ENCODE measurements around the gene GALC.

- TF ChIP-seq, protein P1, sequence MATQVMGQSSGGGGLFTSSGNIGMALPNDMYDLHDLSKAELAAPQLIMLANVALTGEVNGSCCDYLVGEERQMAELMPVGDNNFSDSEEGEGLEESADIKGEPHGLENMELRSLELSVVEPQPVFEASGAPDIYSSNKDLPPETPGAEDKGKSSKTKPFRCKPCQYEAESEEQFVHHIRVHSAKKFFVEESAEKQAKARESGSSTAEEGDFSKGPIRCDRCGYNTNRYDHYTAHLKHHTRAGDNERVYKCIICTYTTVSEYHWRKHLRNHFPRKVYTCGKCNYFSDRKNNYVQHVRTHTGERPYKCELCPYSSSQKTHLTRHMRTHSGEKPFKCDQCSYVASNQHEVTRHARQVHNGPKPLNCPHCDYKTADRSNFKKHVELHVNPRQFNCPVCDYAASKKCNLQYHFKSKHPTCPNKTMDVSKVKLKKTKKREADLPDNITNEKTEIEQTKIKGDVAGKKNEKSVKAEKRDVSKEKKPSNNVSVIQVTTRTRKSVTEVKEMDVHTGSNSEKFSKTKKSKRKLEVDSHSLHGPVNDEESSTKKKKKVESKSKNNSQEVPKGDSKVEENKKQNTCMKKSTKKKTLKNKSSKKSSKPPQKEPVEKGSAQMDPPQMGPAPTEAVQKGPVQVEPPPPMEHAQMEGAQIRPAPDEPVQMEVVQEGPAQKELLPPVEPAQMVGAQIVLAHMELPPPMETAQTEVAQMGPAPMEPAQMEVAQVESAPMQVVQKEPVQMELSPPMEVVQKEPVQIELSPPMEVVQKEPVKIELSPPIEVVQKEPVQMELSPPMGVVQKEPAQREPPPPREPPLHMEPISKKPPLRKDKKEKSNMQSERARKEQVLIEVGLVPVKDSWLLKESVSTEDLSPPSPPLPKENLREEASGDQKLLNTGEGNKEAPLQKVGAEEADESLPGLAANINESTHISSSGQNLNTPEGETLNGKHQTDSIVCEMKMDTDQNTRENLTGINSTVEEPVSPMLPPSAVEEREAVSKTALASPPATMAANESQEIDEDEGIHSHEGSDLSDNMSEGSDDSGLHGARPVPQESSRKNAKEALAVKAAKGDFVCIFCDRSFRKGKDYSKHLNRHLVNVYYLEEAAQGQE (IDR thresholded peaks at IDR 0.05; ENCODE audit: insufficient read depth in 1 of 2, low read depth in 2 of 2, low read length in 2 of 2) = no peak
- no peak for TF ChIP-seq SIN3A (IDR thresholded peaks at IDR 0.05; ENCODE audit: borderline replicate concordance, insufficient read depth, low read length)
- no peak for TF ChIP-seq TAF1 (IDR thresholded peaks at IDR 0.05; ENCODE audit: borderline replicate concordance, insufficient read depth, low read length)
- no peak for TF ChIP-seq POLR2AphosphoS5 (IDR thresholded peaks at IDR 0.05; ENCODE audit: low read depth, low read length)
- TF ChIP-seq FOXP2 (optimal IDR thresholded peaks at IDR 0.05; ENCODE audit: borderline replicate concordance, extremely low read depth, extremely low read length, insufficient read depth) = no peak
Observed at GRCh38 chr14:88017535-88017934, 24.6 kb upstream of the GALC start.
